ENCODE measurements around the gene SLC15A4.

Gene SLC15A4

GRCh38 chr12:128815779-128816642 is 7.7 kb downstream of the SLC15A4 start:
- H4K91ac ChIP-seq (ENCODE audit: low read depth, low read length): no peak overlapping the region
- H3K18ac ChIP-seq (ENCODE audit: low read length): no peak overlapping the region
- H2BK12ac ChIP-seq (ENCODE audit: low read length): no peak overlapping the region
- H3K79me1 ChIP-seq (ENCODE audit: low read length): no peaks in the 10 kb centered on the region
- DNase-seq: no peak
- H3K27me3 ChIP-seq (ENCODE audit: insufficient read depth, low read length): no peaks in the 10 kb centered on the region
- H4K12ac ChIP-seq (ENCODE audit: low read depth, low read length): no peak overlapping the region
- no peak overlapping the region for H2BK5ac ChIP-seq (ENCODE audit: low read depth, low read length, poor library complexity)
- H3K4me3 ChIP-seq (ENCODE audit: low read depth, low read length): no peak overlapping the region
- H4K8ac ChIP-seq (ENCODE audit: low read depth, low read length): no peak overlapping the region
- no peak overlapping the region for H3K23ac ChIP-seq (ENCODE audit: low read length)
- no peak overlapping the region for H2AFZ ChIP-seq (ENCODE audit: insufficient read depth, low read length, poor library complexity)
- H3K9me3 ChIP-seq (ENCODE audit: insufficient read depth, low read depth, low read length): no peaks in the 10 kb centered on the region
- no peak overlapping the region for H3K14ac ChIP-seq (ENCODE audit: low read length)
- H3K36me3 ChIP-seq (ENCODE audit: control insufficient read depth in 1 of 2, insufficient read depth in 2 of 2, low read length in 2 of 2): peaks cover 18 to 24% of the 10 kb centered on the region in 2 experiments
- peaks cover 5% of the 10 kb centered on the region for H3K79me2 ChIP-seq (ENCODE audit: control insufficient read depth, insufficient read depth, low read length, poor library complexity)
- peaks cover 0 to 7% of the 10 kb centered on the region in 2 experiments for H3K4me1 ChIP-seq (ENCODE audit: control insufficient read depth in 1 of 2, insufficient read depth in 2 of 2, low read length in 2 of 2)
- H3K27ac ChIP-seq (ENCODE audit: low read depth, low read length): no peak overlapping the region
- H2AK5ac ChIP-seq (ENCODE audit: low read length): no peak overlapping the region
- WGBS (ENCODE audit: extremely low coverage, insufficient coverage, insufficient read length): no CpG with 5 or more reads among the region's 7 CpGs
- no peak overlapping the region for H2BK120ac ChIP-seq (ENCODE audit: insufficient read depth, low read length, poor library complexity)
- no peak overlapping the region for H3K4me2 ChIP-seq (ENCODE audit: low read length)
- H3K9ac ChIP-seq (ENCODE audit: low read length): no peak overlapping the region
- peak overlapping the region; percentile 31 for H3K4ac ChIP-seq (ENCODE audit: low read depth, low read length)

GRCh38 chr12:128814411-128815261 is 9.1 kb downstream of the SLC15A4 start:
- H3K9ac ChIP-seq (ENCODE audit: low read length): no peak overlapping the region
- no peak overlapping the region for H2AK5ac ChIP-seq (ENCODE audit: low read length)
- no peak overlapping the region for H4K91ac ChIP-seq (ENCODE audit: low read depth, low read length)
- H3K18ac ChIP-seq (ENCODE audit: low read length): no peak overlapping the region
- no peak overlapping the region for H3K27ac ChIP-seq (ENCODE audit: low read depth, low read length)
- H3K14ac ChIP-seq (ENCODE audit: low read length): no peak overlapping the region
- no peak overlapping the region for H3K23ac ChIP-seq (ENCODE audit: low read length)
- no peak overlapping the region for H3K4me3 ChIP-seq (ENCODE audit: low read depth, low read length)
- no peak overlapping the region for H2BK120ac ChIP-seq (ENCODE audit: insufficient read depth, low read length, poor library complexity)
- no peak overlapping the region for H3K4ac ChIP-seq (ENCODE audit: low read depth, low read length)
- no peak overlapping the region for H2BK12ac ChIP-seq (ENCODE audit: low read length)
- no peaks in the 10 kb centered on the region for H3K79me1 ChIP-seq (ENCODE audit: low read length)
- no peak overlapping the region for H3K4me2 ChIP-seq (ENCODE audit: low read length)
- peaks cover 16 to 20% of the 10 kb centered on the region in 2 experiments for H3K36me3 ChIP-seq (ENCODE audit: control insufficient read depth in 1 of 2, insufficient read depth in 2 of 2, low read length in 2 of 2)
- H2AFZ ChIP-seq (ENCODE audit: insufficient read depth, low read length, poor library complexity): no peak overlapping the region
- no CpG with 5 or more reads among the region's 25 CpGs for WGBS (ENCODE audit: extremely low coverage, insufficient coverage, insufficient read length)
- H4K8ac ChIP-seq (ENCODE audit: low read depth, low read length): no peak overlapping the region
- H3K9me3 ChIP-seq (ENCODE audit: insufficient read depth, low read depth, low read length): no peaks in the 10 kb centered on the region
- DNase-seq: no peak
- peaks cover 0 to 7% of the 10 kb centered on the region in 2 experiments for H3K4me1 ChIP-seq (ENCODE audit: control insufficient read depth in 1 of 2, insufficient read depth in 2 of 2, low read length in 2 of 2)
- no peak overlapping the region for H4K12ac ChIP-seq (ENCODE audit: low read depth, low read length)
- peaks cover 7% of the 10 kb centered on the region for H3K79me2 ChIP-seq (ENCODE audit: control insufficient read depth, insufficient read depth, low read length, poor library complexity)
- no peaks in the 10 kb centered on the region for H3K27me3 ChIP-seq (ENCODE audit: insufficient read depth, low read length)
- no peak overlapping the region for H2BK5ac ChIP-seq (ENCODE audit: low read depth, low read length, poor library complexity)

DNA sequence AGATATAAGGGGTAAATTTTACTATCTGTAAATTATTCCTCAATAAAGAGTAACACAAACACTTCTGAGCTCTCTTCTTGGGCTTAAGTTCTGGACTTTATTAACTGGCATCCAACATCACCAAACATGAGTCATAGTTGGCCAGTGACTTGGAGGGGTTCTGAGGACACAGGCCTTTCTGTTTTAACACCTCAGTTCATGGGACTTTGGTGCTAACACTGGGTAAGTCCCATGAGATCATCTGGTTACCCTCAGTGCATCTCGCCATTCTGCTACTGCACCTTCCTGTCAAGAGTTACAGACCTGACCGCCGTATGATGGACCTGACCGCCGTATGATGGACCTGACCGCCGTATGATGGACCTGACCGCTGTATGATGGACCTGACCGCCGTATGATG is 9.9 kb downstream of the SLC15A4 start:
- Histone ChIP-seq H4K91ac (ENCODE audit: low read depth, low read length) (no peak overlapping the region), H3K4me2 (ENCODE audit: low read length) (no peak overlapping the region), H2AFZ (ENCODE audit: insufficient read depth, low read length, poor library complexity) (no peak overlapping the region), H3K27ac (ENCODE audit: low read depth, low read length) (no peak overlapping the region), H3K4ac (ENCODE audit: low read depth, low read length) (no peak overlapping the region), H3K79me2 (ENCODE audit: control insufficient read depth, insufficient read depth, low read length, poor library complexity) (peaks cover 7% of the 10 kb centered on the region), H3K18ac (ENCODE audit: low read length) (no peak overlapping the region), H3K79me1 (ENCODE audit: low read length) (no peaks in the 10 kb centered on the region), H2AK5ac (ENCODE audit: low read length) (no peak overlapping the region), H3K4me1 (ENCODE audit: control insufficient read depth in 1 of 2, insufficient read depth in 2 of 2, low read length in 2 of 2) (peaks cover 0 to 7% of the 10 kb centered on the region in 2 experiments), H2BK120ac (ENCODE audit: insufficient read depth, low read length, poor library complexity) (no peak overlapping the region), H3K4me3 (ENCODE audit: low read depth, low read length) (no peak overlapping the region), H2BK12ac (ENCODE audit: low read length) (no peak overlapping the region), H3K9me3 (ENCODE audit: insufficient read depth, low read depth, low read length) (no peaks in the 10 kb centered on the region), H3K27me3 (ENCODE audit: insufficient read depth, low read length) (no peaks in the 10 kb centered on the region), H2BK5ac (ENCODE audit: low read depth, low read length, poor library complexity) (no peak overlapping the region), H3K9ac (ENCODE audit: low read length) (no peak overlapping the region), H3K14ac (ENCODE audit: low read length) (no peak overlapping the region), H3K36me3 (ENCODE audit: control insufficient read depth in 1 of 2, insufficient read depth in 2 of 2, low read length in 2 of 2) (peaks cover 16 to 19% of the 10 kb centered on the region in 2 experiments), H4K8ac (ENCODE audit: low read depth, low read length) (no peak overlapping the region), H3K23ac (ENCODE audit: low read length) (no peak overlapping the region), H4K12ac (ENCODE audit: low read depth, low read length) (no peak overlapping the region)
- DNase-seq: no peak
- no CpG with 5 or more reads among the region's 10 CpGs for WGBS (ENCODE audit: extremely low coverage, insufficient coverage, insufficient read length)

- Histone ChIP-seq H3K4me1 (ENCODE audit: control insufficient read depth in 1 of 2, insufficient read depth in 2 of 2, low read length in 2 of 2) (peaks cover 0 to 4% of the 10 kb centered on the region in 2 experiments), H4K12ac (ENCODE audit: low read depth, low read length) (no peak overlapping the region), H3K14ac (ENCODE audit: low read length) (no peak overlapping the region), H4K91ac (ENCODE audit: low read depth, low read length) (no peak overlapping the region), H2AK5ac (ENCODE audit: low read length) (no peak overlapping the region), H2BK120ac (ENCODE audit: insufficient read depth, low read length, poor library complexity) (no peak overlapping the region), H3K79me2 (ENCODE audit: control insufficient read depth, insufficient read depth, low read length, poor library complexity) (peaks cover 7% of the 10 kb centered on the region), H3K9ac (ENCODE audit: low read length) (no peak overlapping the region), H3K27ac (ENCODE audit: low read depth, low read length) (no peak overlapping the region), H3K4me3 (ENCODE audit: low read depth, low read length) (no peak overlapping the region), H3K79me1 (ENCODE audit: low read length) (no peaks in the 10 kb centered on the region), H3K4me2 (ENCODE audit: low read length) (no peak overlapping the region), H4K8ac (ENCODE audit: low read depth, low read length) (no peak overlapping the region), H3K23ac (ENCODE audit: low read length) (no peak overlapping the region), H3K36me3 (ENCODE audit: control insufficient read depth in 1 of 2, insufficient read depth in 2 of 2, low read length in 2 of 2) (peaks cover 20 to 23% of the 10 kb centered on the region in 2 experiments), H2BK5ac (ENCODE audit: low read depth, low read length, poor library complexity) (no peak overlapping the region), H3K4ac (ENCODE audit: low read depth, low read length) (peak overlapping the region; percentile 28), H3K18ac (ENCODE audit: low read length) (no peak overlapping the region), H2BK12ac (ENCODE audit: low read length) (no peak overlapping the region), H3K9me3 (ENCODE audit: insufficient read depth, low read depth, low read length) (no peaks in the 10 kb centered on the region), H2AFZ (ENCODE audit: insufficient read depth, low read length, poor library complexity) (no peak overlapping the region), H3K27me3 (ENCODE audit: insufficient read depth, low read length) (no peaks in the 10 kb centered on the region)
- no CpG with 5 or more reads among the region's 10 CpGs for WGBS (ENCODE audit: extremely low coverage, insufficient coverage, insufficient read length)
- no peak for DNase-seq
These were observed 10.4 kb downstream of the SLC15A4 start for GRCh38 chr12:128813392-128813791.
